A673 (cell line): ENCODE measurements around the gene MAB21L1.

ENCODE experiments used
- CTCF ChIP-seq: fragments of 300-800, 200-600 bp; sonication (generic); conservative IDR thresholded peaks from 2 replicates; pipeline ENCODE4 v1.5.1; 2017; ENCODE audit warnings: low read depth, mild to moderate bottlenecking, antibody characterized with exemption, low read length, moderate library complexity, mixed read lengths
- EZH2 ChIP-seq: fragments of 200-600 bp; sonication (generic); IDR thresholded peaks from 2 replicates; pipeline ENCODE4 v1.6.1; 2017; ENCODE audit warnings: borderline replicate concordance, low read depth, mild to moderate bottlenecking, mixed read lengths, antibody characterized with exemption, low read length; ENCODE audit not compliant: poor library complexity, severe bottlenecking

DNA sequence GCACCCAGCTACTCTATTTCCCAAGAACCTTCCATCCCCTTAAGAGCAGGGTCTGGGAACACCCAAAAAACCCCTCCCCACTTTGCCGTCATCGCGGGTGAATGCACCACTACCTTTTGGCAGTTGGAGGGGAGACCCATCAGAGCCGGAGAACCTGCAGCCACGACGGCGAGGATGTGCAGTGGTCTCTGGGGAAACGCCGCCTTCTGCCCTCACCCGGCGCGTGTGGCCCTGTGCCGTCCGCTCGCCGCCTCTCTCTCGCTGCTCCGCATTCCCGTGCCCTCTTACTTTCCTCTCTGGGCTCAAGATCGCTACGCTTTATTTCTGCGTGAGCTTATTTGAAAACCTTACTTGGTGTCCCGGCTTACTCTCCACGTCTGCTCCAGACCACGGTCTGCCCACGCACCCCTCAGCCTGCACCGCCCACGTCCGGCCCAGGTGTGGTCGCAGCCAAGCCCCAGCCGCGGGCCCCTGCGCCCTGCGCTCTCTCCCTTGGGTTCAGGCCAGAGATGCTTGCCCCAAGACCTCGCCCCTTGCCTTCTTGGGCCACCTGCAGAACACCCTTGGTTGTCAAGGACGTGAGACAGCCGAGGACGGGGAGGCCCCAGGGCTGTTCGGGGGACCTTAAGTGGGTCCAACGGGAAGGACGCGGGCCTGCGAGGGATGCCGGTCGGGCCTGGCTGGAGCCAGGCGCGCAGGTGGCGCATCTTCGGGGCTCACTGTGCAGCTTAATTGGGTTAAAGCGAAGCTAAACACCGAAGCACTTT is 2.0 kb upstream of the MAB21L1 start:
- TF ChIP-seq CTCF (no peak), EZH2 (no peak)
